Activated CD4-positive, alpha-beta memory T cell treated with anti-CD3 and anti-CD28 coated beads, Interleukin-2, amount 10 ng/mL, durations not matched to agents 7 days and 5 days (primary cell): Measurements from ENCODE around the gene DDX41. TPM values are rescaled to one million over a fixed set of nuclear protein-coding genes. Genes with fewer than 3 reads are reported as not detected.
"Not testable (repeated sequence)": the region's sequence is repeated elsewhere in the genome, so short reads cannot be mapped to it uniquely, and the experiment has no call there.

Experiments
- CTCF ChIA-PET: fragments of 350-600 bp; sonication (Branson Sonifier 250); formaldehyde crosslinking; loops from one replicate; lab custom pipeline; 2021; ENCODE audit warnings: antibody characterized with exemption, inconsistent platforms; lab: Charles Lee
- POLR2A ChIA-PET: fragments of 350-600 bp; sonication (Branson Sonifier 250); formaldehyde crosslinking; loops from one replicate; lab custom pipeline; 2021; ENCODE audit warnings: antibody characterized with exemption; lab: Charles Lee
- DNase-seq: peaks from one replicate; pipeline ENCODE4 v3.0.0-alpha.2; 2020
- H3K27ac Mint-ChIP-seq: one replicate; pipeline ENCODE4 v1.8.0; 2021; ENCODE audit warnings: mild to moderate bottlenecking, mixed read lengths
- H3K27me3 Mint-ChIP-seq: one replicate; pipeline ENCODE4 v1.8.0; 2021; ENCODE audit warnings: mixed read lengths
- H3K36me3 Mint-ChIP-seq: one replicate; pipeline ENCODE4 v1.8.0; 2021; ENCODE audit warnings: low read depth, mixed read lengths
- H3K4me1 Mint-ChIP-seq: one replicate; pipeline ENCODE4 v1.8.0; 2021; ENCODE audit warnings: mixed read lengths
- H3K4me3 Mint-ChIP-seq: one replicate; pipeline ENCODE4 v1.8.0; 2021; ENCODE audit warnings: mild to moderate bottlenecking, mixed read lengths
- H3K9me3 Mint-ChIP-seq: one replicate; pipeline ENCODE4 v1.8.0; 2021; ENCODE audit warnings: mixed read lengths
- total RNA-seq, 2 experiments: library from RNA; stranded (reverse); gene quantifications; one replicate each; pipeline ENCODE4 v1.2.3, GENCODE V29; 2021

The DDX41 gene
- total RNA-seq, 2 experiments from 2014 or later = 105 to 107 TPM

- no peak overlapping the region for H3K27ac Mint-ChIP-seq
- ChIA-PET POLR2A (no interaction called here), CTCF (no interaction called here)
- peaks cover 25% of the 10 kb centered on the region for H3K4me1 Mint-ChIP-seq
- no peaks in the 10 kb centered on the region for H3K9me3 Mint-ChIP-seq
- H3K4me3 Mint-ChIP-seq = no peak overlapping the region
- DNase-seq = no peak
- peaks cover 30% of the 10 kb centered on the region for H3K36me3 Mint-ChIP-seq
- H3K27me3 Mint-ChIP-seq = no peaks in the 10 kb centered on the region
Observed at GRCh38 chr5:177548495-177548894, 31.7 kb upstream of the DDX41 start.

- ChIA-PET CTCF (no interaction called here), POLR2A (no interaction called here)
- Mint-ChIP-seq H3K4me1 (peaks cover 17% of the 10 kb centered on the region), H3K4me3 (no peak overlapping the region), H3K27me3 (no peaks in the 10 kb centered on the region), H3K27ac (no peak overlapping the region), H3K36me3 (peaks cover 25% of the 10 kb centered on the region), H3K9me3 (no peaks in the 10 kb centered on the region)
- no peak for DNase-seq
Observed at GRCh38 chr5:177547736-177548135, 31.0 kb upstream of the DDX41 start.

GRCh38 chr5:177546258-177546741, 29.5 kb upstream of the DDX41 start:
- H3K4me1 Mint-ChIP-seq = peaks cover 8% of the 10 kb centered on the region
- no peak overlapping the region for H3K27ac Mint-ChIP-seq
- peaks cover 23% of the 10 kb centered on the region for H3K36me3 Mint-ChIP-seq
- no peak overlapping the region for H3K4me3 Mint-ChIP-seq
- ChIA-PET CTCF (no interaction called here), POLR2A (interaction anchor here (1.4 kb wide), 1 partner anchor 8 kb away, joined by 4 read pairs; the partner anchor contains the start of gene FAM193B)
- H3K9me3 Mint-ChIP-seq = no peaks in the 10 kb centered on the region
- DNase-seq = no peak
- H3K27me3 Mint-ChIP-seq = no peaks in the 10 kb centered on the region

- no peak for DNase-seq
- H3K9me3 Mint-ChIP-seq = no peaks in the 10 kb centered on the region
- no peak overlapping the region for H3K4me3 Mint-ChIP-seq
- H3K36me3 Mint-ChIP-seq = peaks cover 23% of the 10 kb centered on the region
- POLR2A ChIA-PET = interaction anchor here (0.9 to 1.4 kb wide), 2 partner anchors 8 to 20 kb away, joined by 3 to 4 read pairs; partner anchors contain the start of gene FAM193B
- CTCF ChIA-PET = interaction anchor here (0.7 to 1.1 kb wide), 3 partner anchors 13 to 508 kb away, joined by 3 to 4 read pairs (median 3); no protein-coding TSS in a partner anchor
- H3K27me3 Mint-ChIP-seq = no peaks in the 10 kb centered on the region
- H3K27ac Mint-ChIP-seq = no peak overlapping the region
- peaks cover 8% of the 10 kb centered on the region for H3K4me1 Mint-ChIP-seq
Observed at GRCh38 chr5:177545487-177546257, 28.9 kb upstream of the DDX41 start.

GRCh38 chr5:177542816-177543465, 26.2 kb upstream of the DDX41 start:
- H3K4me3 Mint-ChIP-seq = no peak overlapping the region
- H3K27ac Mint-ChIP-seq = no peak overlapping the region
- no peak for DNase-seq

GRCh38 chr5:177540438-177540837, 23.7 kb upstream of the DDX41 start:
- no peak overlapping the region for H3K4me3 Mint-ChIP-seq
- no peak overlapping the region for H3K27ac Mint-ChIP-seq
- no peaks in the 10 kb centered on the region for H3K4me1 Mint-ChIP-seq
- CTCF ChIA-PET = no interaction called here
- POLR2A ChIA-PET = no interaction called here
- H3K9me3 Mint-ChIP-seq = no peaks in the 10 kb centered on the region
- no peak for DNase-seq
- H3K27me3 Mint-ChIP-seq = no peaks in the 10 kb centered on the region
- H3K36me3 Mint-ChIP-seq = peaks cover 31% of the 10 kb centered on the region

More at GRCh38 chr5:177542816-177543465, 26.2 kb upstream of the DDX41 start:
- Mint-ChIP-seq H3K36me3 (peaks cover 25% of the 10 kb centered on the region), H3K9me3 (no peaks in the 10 kb centered on the region), H3K27me3 (no peaks in the 10 kb centered on the region), H3K4me1 (peaks cover 5% of the 10 kb centered on the region)
- ChIA-PET CTCF (interaction anchor here (0.8 kb wide), 1 partner anchor 18 kb away, joined by 3 read pairs; no protein-coding TSS in a partner anchor), POLR2A (no interaction called here)

- DNase-seq = no peak
- no peaks in the 10 kb centered on the region for H3K4me1 Mint-ChIP-seq
- H3K27me3 Mint-ChIP-seq = no peaks in the 10 kb centered on the region
- H3K27ac Mint-ChIP-seq = no peak overlapping the region
- no peaks in the 10 kb centered on the region for H3K9me3 Mint-ChIP-seq
- H3K4me3 Mint-ChIP-seq = no peak overlapping the region
- peaks cover 28% of the 10 kb centered on the region for H3K36me3 Mint-ChIP-seq
- CTCF ChIA-PET = no interaction called here
- POLR2A ChIA-PET = no interaction called here
Observed at GRCh38 chr5:177539411-177539810, 22.6 kb upstream of the DDX41 start.

- Mint-ChIP-seq H3K36me3 (peaks cover 28% of the 10 kb centered on the region), H3K4me3 (no peak overlapping the region), H3K4me1 (no peaks in the 10 kb centered on the region), H3K9me3 (no peaks in the 10 kb centered on the region), H3K27ac (no peak overlapping the region), H3K27me3 (no peaks in the 10 kb centered on the region)
- POLR2A ChIA-PET = interaction anchor here (0.5 to 1.3 kb wide), 2 partner anchors 10 to 548 kb away, joined by 3 read pairs; no protein-coding TSS in a partner anchor
- CTCF ChIA-PET = interaction anchor here (0.6 kb wide), 1 partner anchor 40 kb away, joined by 3 read pairs; no protein-coding TSS in a partner anchor
- DNase-seq = no peak
Observed at GRCh38 chr5:177538876-177539275, 22.1 kb upstream of the DDX41 start.

GRCh38 chr5:177537389-177538361, 20.9 kb upstream of the DDX41 start:
- Mint-ChIP-seq H3K36me3 (peaks cover 30% of the 10 kb centered on the region), H3K4me3 (no peak overlapping the region), H3K9me3 (no peaks in the 10 kb centered on the region), H3K4me1 (no peaks in the 10 kb centered on the region), H3K27me3 (no peaks in the 10 kb centered on the region), H3K27ac (no peak overlapping the region)
- ChIA-PET CTCF (interaction anchor here (0.6 to 1.4 kb wide), 3 partner anchors 22 to 39 kb away, joined by 3 to 5 read pairs (median 3); no protein-coding TSS in a partner anchor), POLR2A (interaction anchor here (1.3 kb wide), 1 partner anchor 9 kb away, joined by 3 read pairs; no protein-coding TSS in a partner anchor)
- DNase-seq = no peak

- Mint-ChIP-seq H3K4me3 (no peak overlapping the region), H3K9me3 (no peaks in the 10 kb centered on the region), H3K4me1 (no peaks in the 10 kb centered on the region), H3K27ac (no peak overlapping the region), H3K27me3 (no peaks in the 10 kb centered on the region), H3K36me3 (peaks cover 29% of the 10 kb centered on the region)
- ChIA-PET CTCF (no interaction called here), POLR2A (no interaction called here)
- no peak for DNase-seq
Observed at GRCh38 chr5:177536386-177536785, 19.6 kb upstream of the DDX41 start.

- no peak overlapping the region for H3K4me3 Mint-ChIP-seq
- H3K27ac Mint-ChIP-seq = no peak overlapping the region
- CTCF ChIA-PET = no interaction called here
- no peaks in the 10 kb centered on the region for H3K9me3 Mint-ChIP-seq
- H3K36me3 Mint-ChIP-seq = peaks cover 32% of the 10 kb centered on the region
- POLR2A ChIA-PET = no interaction called here
- H3K27me3 Mint-ChIP-seq = no peaks in the 10 kb centered on the region
- no peak for DNase-seq
- no peaks in the 10 kb centered on the region for H3K4me1 Mint-ChIP-seq
Observed at GRCh38 chr5:177535125-177535524, 18.4 kb upstream of the DDX41 start.

- not testable (repeated sequence) for DNase-seq, H3K4me1 Mint-ChIP-seq, H3K27ac Mint-ChIP-seq, H3K27me3 Mint-ChIP-seq, H3K4me3 Mint-ChIP-seq, H3K9me3 Mint-ChIP-seq
- POLR2A ChIA-PET = interaction anchor here (1.1 kb wide), 1 partner anchor 9 kb away, joined by 4 read pairs; no protein-coding TSS in a partner anchor
- H3K36me3 Mint-ChIP-seq = peaks cover 33% of the 10 kb centered on the region
- CTCF ChIA-PET = interaction anchor here (0.7 kb wide), 1 partner anchor 199 kb away, joined by 6 read pairs; no protein-coding TSS in a partner anchor
Observed at GRCh38 chr5:177534433-177534832, 17.7 kb upstream of the DDX41 start.
